Heart left ventricle (tissue), 16 donors: ENCODE measurements around the gene CUL5. TPM values are rescaled to one million over a fixed set of nuclear protein-coding genes. Genes with fewer than 3 reads are reported as not detected.

ENCODE experiments used
- ATAC-seq, 4 donors: fragments of 200-7000 bp; cut with Tn5 transposase; one replicate each; pipeline ENCODE4 v1.9.1; 2020 to 2022; ENCODE audit warnings: moderate library complexity in 4 of 4, mild to moderate bottlenecking in 3 of 4, moderate number of reproducible peaks in 1 of 4
- DNase-seq, 5 donors: peaks; one replicate each; pipeline ENCODE4 v3.0.0-alpha.2; 2020
- H3K27ac ChIP-seq, 12 donors: fragments of 200-600 bp; sonication (generic) in 4 of 12; one replicate each; pipeline versions ENCODE4 v1.5.0 to v1.8.0; 2016 to 2022; ENCODE audit warnings: mild to moderate bottlenecking in 2 of 12
- H3K27me3 ChIP-seq, 9 donors: fragments of 200-600 bp; sonication (generic) in 2 of 9; one replicate each; pipeline versions ENCODE4 v1.5.1 to v1.8.0; 2016 to 2022; ENCODE audit warnings: mild to moderate bottlenecking in 3 of 9
- H3K36me3 ChIP-seq, 9 donors: fragments of 200-600 bp; sonication (generic) in 2 of 9; one replicate each; pipeline versions ENCODE4 v1.5.0 to v1.8.0; 2018 to 2022; ENCODE audit warnings: mild to moderate bottlenecking in 2 of 9
- H3K4me1 ChIP-seq, 12 donors: fragments of 200-600 bp; sonication (generic) in 4 of 12; one replicate each; pipeline versions ENCODE4 v1.5.0 to v1.8.0; 2016 to 2022; ENCODE audit warnings: mild to moderate bottlenecking in 3 of 12
- H3K4me3 ChIP-seq, 12 donors: fragments of 200-600 bp; sonication (generic) in 4 of 12; one replicate each; pipeline versions ENCODE4 v1.5.0 to v1.8.0; 2017 to 2022; ENCODE audit warnings: mild to moderate bottlenecking in 9 of 12, moderate library complexity in 4 of 12
- H3K9me3 ChIP-seq, 12 donors: fragments of 200-600 bp; sonication (generic) in 4 of 12; one replicate each; pipeline versions ENCODE4 v1.5.0 to v1.8.0; 2016 to 2022; ENCODE audit warnings: mild to moderate bottlenecking in 1 of 12
- POLR2A ChIP-seq, 2 donors: fragments of 450-650 bp; IDR thresholded peaks; one replicate each; pipeline ENCODE4 v1.6.1; 2017; ENCODE audit warnings: antibody characterized with exemption in 2 of 2, mild to moderate bottlenecking in 2 of 2, moderate library complexity in 2 of 2
- WGBS, 4 donors: extraction: QIAGEN DNeasy Blood & Tissue Kit in 2 of 4; methylation state at CpG; one replicate each; pipeline versions ENCODE4 v1.1.5 to v1.1.7; 2013 to 2018; 5-methylcytosine and 5-hydroxymethylcytosine counted together
- intact Hi-C, 10 donors: fragments of 100-400 bp; cut with DNase I; formaldehyde crosslinking; loops; one replicate each; pipeline versions ENCODE4 v1.11.1 to v1.14.2; 2022
- polyA plus RNA-seq, 2 donors: library from polyadenylated mRNA; stranded (reverse); fragments of 200-250 nt; gene quantifications; one replicate each; pipeline ENCODE4 v1.2.3, GENCODE V29; 2013
- total RNA-seq, 9 donors: library from RNA; depleted of rRNA in 2 of 9; stranded (reverse); fragments of >200 nt in 2 of 9; fragmentation: NEBNext Ultra II Directional in 3 of 9; extraction: Animal tissue kit (Norgen Biotek cat#: 25700) in 3 of 9; gene quantifications; one replicate each; pipeline versions ENCODE4 v1.1.0 to v1.2.4, GENCODE V29; 2016 to 2023
- TF ChIP-seq, protein P1 (sequence below), 12 donors: fragments of 200-600 bp; sonication (generic) in 4 of 12; IDR thresholded peaks; one replicate each; pipeline versions ENCODE4 v1.5.0 to v1.8.0; 2018 to 2022; ENCODE audit warnings: antibody characterized with exemption in 12 of 12, mild to moderate bottlenecking in 5 of 12
- donor health status: ischemic (EF 13 %, LVEDD 7.1; RV severe dilation, severe dysfunction).
- donor health status: healthy with polysubstance abuse.
- donor health status: DM: no; HTN: yes; CAD: no.
- donor health status: DM: no; HTN: no; CAD: no.
- donor health status: ischemic (EF 25% LVEDD 6.9; RV normal size, moderate dysfunction).
- donor health status: ischemic (EF 25% LVEDD 5.7; RV mildly dilated, moderate dysfunction).
- donor health status: healthy.
- donor health status: DM: yes; HTN: yes; CAD: no.
- donor health status: ischemic (EF 35%, LVEDD 5.7; RV mildly dilated, moderate dysfunction).
- donor health status: nonischemic (EF 11% LVEDD 7.7; RV severe dilation, severe dysfunction).
- donor health status: DM: yes; HTN: yes; CAD: no.
- donor health status: PGD.
- donor health status: ischemic (EF 29% LVEDD 5.4; RV normal size, mild dysfunction).
- donor health status: nonischemic (EF 23%, LVEDD 6.1; RV moderate dilation, normal function).

Gene CUL5
- total and polyA plus RNA-seq, 11 donors = 6.0 to 46.0 (median 35.2) TPM

GRCh38 chr11:108093128-108093904, 84.6 kb downstream of the CUL5 start:
- 92 to 97% (median 93%) methylated on average over 4 of the region's 4 CpGs for WGBS, 4 donors
- intact Hi-C loops = loop anchor here in 1 of 10 donors (10.0 kb wide), 1 partner anchor 61 kb away; no protein-coding TSS in a partner anchor

GRCh38 chr11:108097179-108097578, 88.5 kb downstream of the CUL5 start:
- intact Hi-C loops = loop anchor here in 1 of 10 donors (10.0 kb wide), 1 partner anchor 58 kb away; no protein-coding TSS in a partner anchor

More at GRCh38 chr11:108093128-108093904, 84.6 kb downstream of the CUL5 start:
- TF ChIP-seq, protein P1, sequence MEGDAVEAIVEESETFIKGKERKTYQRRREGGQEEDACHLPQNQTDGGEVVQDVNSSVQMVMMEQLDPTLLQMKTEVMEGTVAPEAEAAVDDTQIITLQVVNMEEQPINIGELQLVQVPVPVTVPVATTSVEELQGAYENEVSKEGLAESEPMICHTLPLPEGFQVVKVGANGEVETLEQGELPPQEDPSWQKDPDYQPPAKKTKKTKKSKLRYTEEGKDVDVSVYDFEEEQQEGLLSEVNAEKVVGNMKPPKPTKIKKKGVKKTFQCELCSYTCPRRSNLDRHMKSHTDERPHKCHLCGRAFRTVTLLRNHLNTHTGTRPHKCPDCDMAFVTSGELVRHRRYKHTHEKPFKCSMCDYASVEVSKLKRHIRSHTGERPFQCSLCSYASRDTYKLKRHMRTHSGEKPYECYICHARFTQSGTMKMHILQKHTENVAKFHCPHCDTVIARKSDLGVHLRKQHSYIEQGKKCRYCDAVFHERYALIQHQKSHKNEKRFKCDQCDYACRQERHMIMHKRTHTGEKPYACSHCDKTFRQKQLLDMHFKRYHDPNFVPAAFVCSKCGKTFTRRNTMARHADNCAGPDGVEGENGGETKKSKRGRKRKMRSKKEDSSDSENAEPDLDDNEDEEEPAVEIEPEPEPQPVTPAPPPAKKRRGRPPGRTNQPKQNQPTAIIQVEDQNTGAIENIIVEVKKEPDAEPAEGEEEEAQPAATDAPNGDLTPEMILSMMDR (IDR thresholded peaks at IDR 0.05) = no peak
- TF ChIP-seq POLR2A (IDR thresholded peaks at IDR 0.05) = no peak
- no peaks in the 10 kb centered on the region for H3K4me1 ChIP-seq
- DNase-seq (no peak), ATAC-seq (no peak)
- no peak overlapping the region for H3K4me3 ChIP-seq
- no peaks in the 10 kb centered on the region for H3K27me3 ChIP-seq
- no peaks in the 10 kb centered on the region for H3K9me3 ChIP-seq
- no peak overlapping the region for H3K27ac ChIP-seq
- H3K36me3 ChIP-seq = peaks cover 0 to 93% (median 62%) of the 10 kb centered on the region in 9 donors

DNA sequence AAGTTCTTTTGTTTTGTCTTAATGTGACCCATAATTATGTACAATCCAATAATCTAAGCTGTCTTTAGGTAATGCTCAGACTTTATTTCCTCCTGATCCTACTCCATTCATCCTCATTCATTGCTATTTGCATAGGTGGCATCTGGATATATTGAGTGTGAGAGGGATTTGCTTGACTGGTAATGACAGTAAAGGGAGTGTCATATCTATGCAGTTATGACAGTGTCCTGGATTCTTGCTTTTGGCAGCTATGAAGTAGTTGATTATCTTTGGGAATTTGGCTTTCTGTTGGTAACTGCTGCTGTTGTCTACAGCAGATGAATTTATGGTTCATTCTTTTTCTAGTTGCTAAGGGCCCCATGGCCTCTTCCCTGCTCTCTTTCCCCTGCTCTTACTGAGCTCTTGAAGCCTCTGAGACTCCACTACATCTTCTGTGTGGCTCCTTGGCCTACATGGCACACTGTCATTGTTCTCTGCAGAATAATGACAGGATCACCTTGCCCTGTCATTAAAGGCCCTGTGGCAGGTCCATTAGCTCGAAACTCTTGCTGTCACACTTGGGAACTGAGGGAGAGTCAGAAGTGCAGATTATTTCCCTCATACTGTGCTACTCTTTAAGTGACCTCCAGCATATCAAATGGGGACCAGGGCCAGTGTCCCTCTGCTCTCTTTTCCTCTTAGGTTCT, 92.5 kb downstream of the CUL5 start:
- peak; percentile 47 to 76 (median 68) for ATAC-seq
- no peaks in the 10 kb centered on the region for H3K9me3 ChIP-seq

More at GRCh38 chr11:108097179-108097578, 88.5 kb downstream of the CUL5 start:
- no peaks in the 10 kb centered on the region for H3K9me3 ChIP-seq
- DNase-seq (no peak), ATAC-seq (no peak)
- H3K4me1 ChIP-seq = peaks cover 0 to 6% (median 0%) of the 10 kb centered on the region in 12 donors
- H3K27me3 ChIP-seq = no peaks in the 10 kb centered on the region
- no peak for TF ChIP-seq POLR2A (IDR thresholded peaks at IDR 0.05)
- TF ChIP-seq, protein P1 (IDR thresholded peaks at IDR 0.05) = no peak
- no peak overlapping the region for H3K4me3 ChIP-seq
- H3K27ac ChIP-seq = no peak overlapping the region
- WGBS, 4 donors = 95 to 100% (median 97%) methylated on average over 3 of the region's 3 CpGs
- H3K36me3 ChIP-seq = peaks cover 0 to 97% (median 73%) of the 10 kb centered on the region in 9 donors

More for the DNA sequence above, 92.5 kb downstream of the CUL5 start:
- Histone ChIP-seq H3K27me3 (no peaks in the 10 kb centered on the region), H3K27ac (peak overlapping the region in 7 of 12 donors; percentile 6 to 61 (median 32)), H3K4me3 (no peak overlapping the region), H3K4me1 (peaks cover 0 to 6% (median 0%) of the 10 kb centered on the region in 12 donors), H3K36me3 (peaks cover 0 to 100% (median 89%) of the 10 kb centered on the region in 9 donors)
- no peak for DNase-seq
- no peak for TF ChIP-seq POLR2A (IDR thresholded peaks at IDR 0.05)
- TF ChIP-seq, protein P1 (IDR thresholded peaks at IDR 0.05) = no peak
- intact Hi-C loops = no loop called here
- WGBS, 4 donors = 24 to 70% (median 55%) methylated on average over 1 of the region's 1 CpG
